ENCODE measurements around the gene THPO. TPM values are rescaled to one million over a fixed set of nuclear protein-coding genes. Genes with fewer than 3 reads are reported as not detected.

The THPO gene
- total and polyA plus RNA-seq, 7 donors: 0.25 to 0.36 TPM; not detected in 5

DNA sequence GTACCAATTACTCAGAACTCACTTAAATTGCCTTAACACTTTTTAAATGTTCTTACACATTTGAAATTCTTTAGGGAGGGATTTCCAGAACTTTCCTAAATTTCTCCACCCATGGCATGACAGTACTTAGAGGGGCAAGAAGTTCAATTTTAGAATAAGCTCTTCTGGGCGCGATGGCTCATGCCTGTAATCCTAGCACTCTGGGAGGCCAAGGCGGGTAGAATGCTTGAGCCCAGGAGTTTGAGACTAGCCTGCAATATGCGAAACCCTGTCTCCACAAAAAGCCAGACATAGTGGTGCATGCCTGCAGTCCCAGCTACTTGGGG is 30.0 kb downstream of the THPO start:
- intact Hi-C loops (cut with DNase I): no loop called here
- H3K4me1 ChIP-seq: peaks cover 0 to 20% (median 4%) of the 10 kb centered on the region in 4 donors

DNA sequence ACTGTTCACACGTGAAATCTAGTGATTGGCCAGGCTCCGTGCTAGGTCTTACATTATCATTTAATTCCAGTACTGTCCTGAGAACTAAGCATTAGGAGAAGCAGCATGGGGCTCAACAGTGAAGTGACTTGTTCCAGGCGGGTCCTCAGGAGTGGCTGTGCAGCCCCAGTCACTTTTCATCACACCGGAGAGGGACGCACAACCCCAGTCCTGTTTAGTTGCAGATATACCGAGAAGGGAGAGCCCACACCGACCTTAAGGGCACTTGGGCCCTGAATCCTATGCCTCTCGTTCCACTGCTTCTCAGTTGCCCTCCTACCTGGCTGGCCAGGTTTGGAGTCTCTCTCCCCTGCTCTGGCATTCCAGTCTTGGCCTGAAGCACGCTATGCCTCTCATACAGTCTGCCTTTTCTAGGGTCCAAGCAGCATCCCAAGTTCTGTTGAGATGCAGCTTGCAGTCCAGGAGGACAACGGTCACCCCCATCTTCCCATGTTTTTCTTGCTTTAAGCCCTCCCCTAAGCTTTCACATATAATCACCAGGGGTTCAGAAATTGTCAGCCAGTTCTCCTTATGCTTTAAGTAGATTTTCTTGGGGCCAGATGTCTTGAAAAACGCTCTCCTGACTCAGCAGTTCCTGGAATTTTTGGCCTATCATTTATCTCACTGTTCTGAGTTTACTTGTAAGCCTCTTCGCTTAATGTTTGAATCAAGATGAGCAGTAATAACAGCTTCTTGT is 30.5 kb downstream of the THPO start:
- intact Hi-C loops (cut with DNase I): no loop called here
- 75 to 87% methylated on average over 12 of the region's 12 CpGs for WGBS, 2 donors

More for the DNA sequence above, 30.0 kb downstream of the THPO start:
- 83 to 89% methylated on average over 4 of the region's 4 CpGs for WGBS, 2 donors
- H3K36me3 ChIP-seq: peaks cover 11 to 26% (median 22%) of the 10 kb centered on the region in 4 donors
- no peak overlapping the region for H3K27ac ChIP-seq
- no peaks in the 10 kb centered on the region for H3K27me3 ChIP-seq
- no peak for DNase-seq
- H3K4me3 ChIP-seq: no peak overlapping the region
- H3K9me3 ChIP-seq: no peaks in the 10 kb centered on the region
- TF ChIP-seq, protein P1, sequence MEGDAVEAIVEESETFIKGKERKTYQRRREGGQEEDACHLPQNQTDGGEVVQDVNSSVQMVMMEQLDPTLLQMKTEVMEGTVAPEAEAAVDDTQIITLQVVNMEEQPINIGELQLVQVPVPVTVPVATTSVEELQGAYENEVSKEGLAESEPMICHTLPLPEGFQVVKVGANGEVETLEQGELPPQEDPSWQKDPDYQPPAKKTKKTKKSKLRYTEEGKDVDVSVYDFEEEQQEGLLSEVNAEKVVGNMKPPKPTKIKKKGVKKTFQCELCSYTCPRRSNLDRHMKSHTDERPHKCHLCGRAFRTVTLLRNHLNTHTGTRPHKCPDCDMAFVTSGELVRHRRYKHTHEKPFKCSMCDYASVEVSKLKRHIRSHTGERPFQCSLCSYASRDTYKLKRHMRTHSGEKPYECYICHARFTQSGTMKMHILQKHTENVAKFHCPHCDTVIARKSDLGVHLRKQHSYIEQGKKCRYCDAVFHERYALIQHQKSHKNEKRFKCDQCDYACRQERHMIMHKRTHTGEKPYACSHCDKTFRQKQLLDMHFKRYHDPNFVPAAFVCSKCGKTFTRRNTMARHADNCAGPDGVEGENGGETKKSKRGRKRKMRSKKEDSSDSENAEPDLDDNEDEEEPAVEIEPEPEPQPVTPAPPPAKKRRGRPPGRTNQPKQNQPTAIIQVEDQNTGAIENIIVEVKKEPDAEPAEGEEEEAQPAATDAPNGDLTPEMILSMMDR (IDR thresholded peaks at IDR 0.05): no peak
- no peak for TF ChIP-seq POLR2A (IDR thresholded peaks at IDR 0.05)
- TF ChIP-seq EP300 (IDR thresholded peaks at IDR 0.05): no peak
- no peak for TF ChIP-seq POLR2AphosphoS5 (IDR thresholded peaks at IDR 0.05)

DNA sequence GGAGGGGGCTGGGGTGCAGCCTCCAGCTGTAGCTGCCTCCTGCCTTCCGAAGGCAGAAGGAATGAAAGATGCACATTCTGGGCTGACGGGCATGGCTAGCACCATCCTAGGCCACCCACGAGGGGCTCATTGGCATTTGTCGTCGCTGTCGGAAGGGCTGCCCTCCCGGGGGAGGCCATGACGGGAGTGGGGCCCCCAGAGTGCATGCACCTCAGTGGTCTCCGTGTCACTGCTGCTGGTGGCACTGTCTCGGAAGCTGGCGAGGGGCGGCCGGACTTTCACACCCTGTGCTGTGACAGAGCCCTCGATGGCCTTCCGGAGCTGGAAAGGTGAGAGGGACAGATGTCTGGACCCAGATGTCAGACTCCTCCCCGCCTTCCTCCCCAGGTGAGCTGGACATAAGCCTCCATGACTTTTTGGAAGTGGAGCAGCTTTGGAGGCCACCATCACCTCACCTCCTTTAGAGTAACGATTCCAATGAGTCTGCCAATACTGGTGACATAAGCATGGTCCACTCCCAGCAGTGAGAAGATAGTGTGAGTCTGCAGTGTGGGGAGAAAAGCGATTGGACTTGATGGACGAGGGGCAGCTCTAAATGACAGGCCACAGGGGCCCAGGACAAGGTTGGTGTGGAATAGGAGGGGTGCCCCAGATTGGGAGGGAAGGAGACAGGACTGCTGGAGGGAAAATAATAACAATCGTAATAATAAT is 31.4 kb downstream of the THPO start:
- TF ChIP-seq POLR2A (IDR thresholded peaks at IDR 0.05): no peak
- TF ChIP-seq, protein P1 (IDR thresholded peaks at IDR 0.05): no peak
- Histone ChIP-seq H3K4me3 (no peak overlapping the region), H3K36me3 (peaks cover 25 to 40% (median 35%) of the 10 kb centered on the region in 4 donors), H3K27ac (peak overlapping the region in 1 of 4 donors; percentile 17), H3K9me3 (no peaks in the 10 kb centered on the region), H3K27me3 (no peaks in the 10 kb centered on the region), H3K4me1 (peaks cover 0 to 20% (median 4%) of the 10 kb centered on the region in 4 donors)
- intact Hi-C loops (cut with DNase I): no loop called here
- DNase-seq: no peak
- 93 to 95% methylated on average over 20 of the region's 20 CpGs for WGBS, 2 donors

More for the DNA sequence above, 30.5 kb downstream of the THPO start:
- Histone ChIP-seq H3K36me3 (peaks cover 17 to 31% (median 26%) of the 10 kb centered on the region in 4 donors), H3K27ac (no peak overlapping the region), H3K4me1 (peaks cover 0 to 20% (median 4%) of the 10 kb centered on the region in 4 donors), H3K4me3 (no peak overlapping the region), H3K9me3 (no peaks in the 10 kb centered on the region), H3K27me3 (no peaks in the 10 kb centered on the region)
- no peak for TF ChIP-seq EP300 (IDR thresholded peaks at IDR 0.05)
- peak in 1 of 4 donors; percentile 6 for TF ChIP-seq POLR2AphosphoS5 (IDR thresholded peaks at IDR 0.05)
- no peak for DNase-seq

DNA sequence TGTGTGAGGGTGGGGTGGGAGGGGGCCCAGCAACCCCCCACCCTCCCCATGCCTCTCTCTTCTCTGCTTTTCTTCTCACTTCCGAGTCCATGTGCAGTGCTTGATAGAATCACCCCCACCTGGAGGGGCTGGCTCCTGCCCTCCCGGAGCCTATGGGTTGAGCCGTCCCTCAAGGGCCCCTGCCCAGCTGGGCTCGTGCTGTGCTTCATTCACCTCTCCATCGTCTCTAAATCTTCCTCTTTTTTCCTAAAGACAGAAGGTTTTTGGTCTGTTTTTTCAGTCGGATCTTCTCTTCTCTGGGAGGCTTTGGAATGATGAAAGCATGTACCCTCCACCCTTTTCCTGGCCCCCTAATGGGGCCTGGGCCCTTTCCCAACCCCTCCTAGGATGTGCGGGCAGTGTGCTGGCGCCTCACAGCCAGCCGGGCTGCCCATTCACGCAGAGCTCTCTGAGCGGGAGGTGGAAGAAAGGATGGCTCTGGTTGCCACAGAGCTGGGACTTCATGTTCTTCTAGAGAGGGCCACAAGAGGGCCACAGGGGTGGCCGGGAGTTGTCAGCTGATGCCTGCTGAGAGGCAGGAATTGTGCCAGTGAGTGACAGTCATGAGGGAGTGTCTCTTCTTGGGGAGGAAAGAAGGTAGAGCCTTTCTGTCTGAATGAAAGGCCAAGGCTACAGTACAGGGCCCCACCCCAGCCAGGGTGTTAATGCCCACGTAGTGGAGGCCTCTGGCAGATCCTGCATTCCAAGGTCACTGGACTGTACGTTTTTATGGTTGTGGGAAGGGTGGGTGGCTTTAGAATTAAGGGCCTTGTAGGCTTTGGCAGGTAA is 32.5 kb downstream of the THPO start:
- intact Hi-C loops (cut with DNase I): no loop called here
- TF ChIP-seq POLR2AphosphoS5 (IDR thresholded peaks at IDR 0.05) (peak in 1 of 4 donors; percentile 16), POLR2A (IDR thresholded peaks at IDR 0.05) (no peak), EP300 (IDR thresholded peaks at IDR 0.05) (no peak)
- TF ChIP-seq, protein P1 (IDR thresholded peaks at IDR 0.05): peak in 3 of 4 experiments; percentile 14 to 27 (median 20)
- Histone ChIP-seq H3K27me3 (no peaks in the 10 kb centered on the region), H3K4me1 (peaks cover 0 to 20% (median 4%) of the 10 kb centered on the region in 4 donors), H3K9me3 (no peaks in the 10 kb centered on the region), H3K4me3 (no peak overlapping the region), H3K36me3 (peaks cover 25 to 44% (median 38%) of the 10 kb centered on the region in 4 donors), H3K27ac (peak overlapping the region; percentile 1 to 48 (median 32))
- DNase-seq: no peak
- WGBS, 2 donors: 33 to 58% methylated on average over 14 of the region's 14 CpGs
